ENCODE data around the gene MRRF.
"Not testable (repeated sequence)": the region's sequence is repeated elsewhere in the genome, so short reads cannot be mapped to it uniquely, and the experiment has no call there.

MRRF gene

DNA sequence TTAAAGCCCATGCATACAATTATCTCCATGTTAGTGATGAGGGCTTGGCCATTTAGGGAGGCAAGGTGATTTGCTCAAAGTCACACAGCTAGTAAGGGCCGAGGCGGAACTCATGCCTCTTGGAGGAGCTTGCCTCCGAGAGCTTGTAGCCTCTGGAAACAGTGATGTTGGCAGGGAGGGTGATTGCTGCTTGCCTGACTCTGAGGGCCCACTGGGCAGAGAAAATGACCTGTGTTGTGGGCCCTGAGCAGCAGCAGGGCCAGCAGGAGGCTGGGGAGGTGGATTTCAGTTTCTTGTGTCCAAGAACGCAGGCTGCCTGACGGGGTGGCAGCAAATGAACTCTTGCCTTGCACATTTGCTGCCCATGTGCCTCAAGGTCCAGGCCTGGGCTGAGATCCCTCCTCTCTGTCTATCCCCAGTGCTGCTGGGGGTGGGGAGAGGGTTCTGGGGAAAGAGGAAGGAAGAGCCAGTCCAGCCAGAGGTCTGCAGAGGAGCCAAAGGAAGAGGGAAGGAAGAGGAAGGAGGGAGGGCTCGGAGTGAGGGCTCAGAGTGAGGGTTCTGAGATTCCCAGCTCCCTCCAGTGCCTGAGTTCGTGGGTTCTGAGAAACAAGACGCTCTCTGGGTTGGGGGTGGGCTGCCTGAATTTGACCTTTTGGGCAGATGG, 90.0 kb downstream of the MRRF start:
- DNase-seq (ENCODE audit: low read depth in 2 of 3, low spot score in 2 of 3), result no peak

DNA sequence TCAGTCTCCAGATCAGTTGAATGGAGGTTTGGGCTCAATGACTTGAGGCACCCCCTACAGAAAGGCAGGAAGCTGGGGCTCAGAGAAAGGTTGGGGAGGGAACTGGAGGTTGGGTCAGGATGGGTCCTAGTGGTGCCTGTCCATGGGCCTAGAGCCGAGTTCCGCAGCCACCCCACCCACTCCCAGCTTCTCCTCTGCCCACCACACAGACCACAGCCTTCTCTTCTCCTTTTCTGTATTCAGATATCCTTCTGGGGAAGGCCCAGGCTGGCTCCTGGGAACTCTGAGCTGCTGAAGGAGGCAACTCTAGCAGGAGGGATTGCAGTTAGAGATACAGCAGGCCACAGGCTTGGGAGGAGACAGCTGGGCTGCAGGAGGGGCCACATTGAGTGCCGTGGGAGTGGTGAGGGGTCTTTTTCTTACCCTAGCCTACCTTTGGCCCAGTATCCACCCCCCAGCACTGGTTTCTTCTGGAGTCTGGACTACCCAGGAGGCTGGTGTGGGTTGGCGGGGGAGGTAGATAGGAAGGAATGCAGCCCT, 90.7 kb downstream of the MRRF start:
- no peak for DNase-seq (ENCODE audit: low read depth in 2 of 3, low spot score in 2 of 3)

- DNase-seq (ENCODE audit: low read depth in 2 of 3, low spot score in 2 of 3), result no peak
Measured at GRCh38 chr9:122356627-122357026, 91.9 kb downstream of the MRRF start.

- no peak for DNase-seq (ENCODE audit: low read depth in 2 of 3, low spot score in 2 of 3)
Measured at GRCh38 chr9:122360891-122361290, 96.2 kb downstream of the MRRF start.

- not testable (repeated sequence) for DNase-seq (ENCODE audit: low read depth in 2 of 3, low spot score in 2 of 3)
Measured at GRCh38 chr9:122363131-122363530, 98.4 kb downstream of the MRRF start.

DNA sequence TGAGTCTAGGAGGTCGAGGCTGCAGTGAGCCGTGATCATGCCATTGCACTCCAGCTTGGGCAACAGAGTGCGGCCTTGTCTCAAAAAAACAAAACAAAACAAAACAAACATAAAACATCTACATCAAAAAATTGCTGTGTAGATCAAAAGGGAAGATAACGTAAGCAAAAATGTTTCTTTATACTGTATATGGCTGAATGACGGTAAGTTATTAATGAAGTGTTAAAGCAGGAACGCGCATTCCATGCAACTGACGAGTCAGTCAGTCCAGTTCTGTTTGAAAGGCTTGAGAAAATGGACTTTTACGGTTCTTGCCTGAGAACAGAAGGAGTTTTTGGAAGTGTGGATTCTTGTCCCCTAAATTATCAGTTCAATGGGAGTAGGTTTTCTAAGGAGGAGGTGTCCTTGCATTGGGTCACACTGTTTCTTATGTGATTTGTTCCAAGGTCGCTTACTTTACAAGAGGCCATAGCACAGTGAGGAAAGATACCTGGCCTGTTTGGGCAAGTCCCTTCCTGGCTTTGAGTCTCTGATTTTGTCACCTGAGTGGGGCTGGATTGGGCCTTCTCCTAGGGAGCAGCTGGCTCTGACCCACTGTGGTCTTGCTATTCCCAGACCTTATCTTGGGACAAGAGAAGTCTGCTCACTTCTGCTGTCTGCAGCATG, 99.6 kb downstream of the MRRF start:
- no peak for DNase-seq (ENCODE audit: low read depth in 2 of 3, low spot score in 2 of 3)

DNA sequence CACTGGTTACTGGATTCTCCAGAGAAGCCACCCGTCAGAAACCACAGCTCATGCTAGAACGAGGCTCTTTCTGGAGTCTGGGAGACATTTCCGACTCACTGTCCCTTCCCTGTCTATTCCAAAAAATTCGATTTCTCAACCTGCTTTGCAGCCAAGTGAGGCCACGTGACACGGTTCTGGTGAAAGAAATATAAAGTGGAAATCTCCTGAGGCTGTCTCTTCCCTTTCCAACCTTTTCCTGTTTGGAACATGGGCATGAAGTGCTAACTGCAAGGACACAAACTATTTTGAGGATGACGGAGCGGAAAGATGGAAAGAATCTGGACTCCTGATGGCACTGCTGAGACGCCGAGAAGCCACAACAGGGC, 100.1 kb downstream of the MRRF start:
- DNase-seq (ENCODE audit: low read depth in 2 of 3, low spot score in 2 of 3), result no peak

DNA sequence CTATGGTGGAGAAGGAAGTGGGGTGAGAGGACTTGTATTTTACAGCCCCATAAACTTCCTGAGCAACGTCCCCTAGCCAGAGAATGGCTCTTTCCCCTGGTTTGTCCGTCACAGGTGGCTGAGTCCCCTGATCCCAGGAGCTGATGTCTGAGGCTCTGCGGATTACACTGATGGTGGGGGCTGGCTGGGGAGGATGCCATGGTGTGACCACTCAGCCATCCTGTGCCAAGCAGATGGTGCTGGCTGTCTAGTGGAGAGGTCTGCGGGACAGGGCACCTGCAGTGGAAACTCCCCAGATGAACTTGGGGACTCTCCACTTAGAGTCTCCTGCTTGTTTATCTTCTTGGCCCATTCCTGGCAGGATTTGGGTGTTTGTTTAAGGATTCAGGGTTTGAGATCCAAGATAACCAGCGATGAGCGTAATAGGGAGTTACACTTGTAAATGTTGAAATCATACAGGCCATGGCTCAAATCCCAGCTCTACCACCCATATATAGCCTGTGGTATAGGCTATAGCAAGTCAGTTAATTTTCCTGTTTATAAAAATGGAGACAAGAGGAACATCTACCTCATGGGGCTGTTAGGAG, 101.5 kb downstream of the MRRF start:
- DNase-seq (ENCODE audit: low read depth in 2 of 3, low spot score in 2 of 3), result no peak

- no peak for DNase-seq (ENCODE audit: low read depth in 2 of 3, low spot score in 2 of 3)
Measured at GRCh38 chr9:122367065-122367464, 102.4 kb downstream of the MRRF start.

GRCh38 chr9:122367774-122368460, 103.2 kb downstream of the MRRF start:
- DNase-seq (ENCODE audit: low read depth in 2 of 3, low spot score in 2 of 3), result no peak

DNA sequence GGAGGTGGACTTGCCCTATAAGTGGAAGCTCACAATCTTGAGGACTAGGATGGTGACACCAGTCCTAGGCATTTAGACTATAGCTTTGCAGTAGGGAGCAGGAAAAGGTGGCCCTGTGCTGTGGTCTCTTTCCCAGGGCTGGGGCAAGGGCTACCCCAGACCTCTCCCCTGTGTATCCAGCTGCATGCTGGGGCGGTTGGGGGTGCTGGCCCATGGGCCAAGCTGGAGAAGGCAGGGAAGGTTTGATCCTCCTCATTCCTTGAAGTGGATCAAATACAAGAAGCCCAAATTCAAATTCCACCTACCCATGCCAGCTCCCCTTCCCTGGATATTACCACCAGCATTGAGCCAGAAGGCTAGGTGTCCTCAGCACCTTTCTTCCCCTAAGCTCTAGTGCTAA, 104.0 kb downstream of the MRRF start:
- no peak for DNase-seq (ENCODE audit: low read depth in 2 of 3, low spot score in 2 of 3)

GRCh38 chr9:122370303-122370702, 105.6 kb downstream of the MRRF start:
- DNase-seq (ENCODE audit: low read depth in 2 of 3, low spot score in 2 of 3), result no peak

DNA sequence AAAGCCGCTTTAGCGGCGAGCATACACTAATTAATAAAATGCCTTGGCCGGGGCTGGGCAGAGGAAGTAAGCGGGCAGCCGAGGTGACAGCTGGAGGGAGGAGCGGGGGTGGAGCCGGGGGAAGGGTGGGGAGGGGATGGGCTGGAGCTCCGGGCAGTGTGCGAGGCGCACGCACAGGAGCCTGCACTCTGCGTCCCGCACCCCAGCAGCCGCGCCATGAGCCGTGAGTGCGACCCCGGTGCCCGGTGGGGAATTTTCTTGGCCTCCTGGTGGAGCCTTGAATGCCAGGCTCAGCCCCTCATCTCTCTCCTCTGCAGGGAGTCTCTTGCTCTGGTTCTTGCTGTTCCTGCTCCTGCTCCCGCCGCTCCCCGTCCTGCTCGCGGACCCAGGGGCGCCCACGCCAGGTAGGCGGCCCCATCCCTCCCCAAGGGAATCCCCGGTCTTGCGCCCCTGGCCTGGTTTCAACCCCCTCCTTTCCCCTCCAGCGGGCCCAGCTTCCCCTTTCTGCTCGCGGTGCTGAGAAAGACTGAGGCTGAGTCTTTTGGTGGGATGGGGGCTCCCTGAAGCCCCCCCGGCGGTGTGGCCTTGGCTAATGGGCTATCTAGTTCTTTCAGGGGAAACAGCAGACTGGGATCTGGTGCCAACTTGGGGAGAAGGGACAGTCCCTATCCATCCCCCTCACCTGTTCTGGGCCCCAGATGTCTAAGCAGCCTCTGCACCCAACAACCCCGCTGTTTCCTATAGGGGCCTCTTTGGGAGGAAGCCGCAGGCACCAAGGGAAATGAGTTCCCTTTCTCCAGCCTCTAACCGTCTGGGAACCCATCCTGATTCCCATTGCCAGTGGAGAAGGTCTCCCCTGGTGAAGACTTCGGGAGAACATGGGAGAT, 106.4 kb downstream of the MRRF start, which contains the start of gene PTGS1:
Gene PTGS1 (plus strand): TSS at position 156 of the 887 bp plus-strand sequence. CDS start 61 bp downstream, at position 217.
- DNase-seq (ENCODE audit: low read depth in 2 of 3, low spot score in 2 of 3), result no peak

GRCh38 chr9:122371846-122372245, 107.2 kb downstream of the MRRF start:
- DNase-seq (ENCODE audit: low read depth in 2 of 3, low spot score in 2 of 3), result no peak

DNA sequence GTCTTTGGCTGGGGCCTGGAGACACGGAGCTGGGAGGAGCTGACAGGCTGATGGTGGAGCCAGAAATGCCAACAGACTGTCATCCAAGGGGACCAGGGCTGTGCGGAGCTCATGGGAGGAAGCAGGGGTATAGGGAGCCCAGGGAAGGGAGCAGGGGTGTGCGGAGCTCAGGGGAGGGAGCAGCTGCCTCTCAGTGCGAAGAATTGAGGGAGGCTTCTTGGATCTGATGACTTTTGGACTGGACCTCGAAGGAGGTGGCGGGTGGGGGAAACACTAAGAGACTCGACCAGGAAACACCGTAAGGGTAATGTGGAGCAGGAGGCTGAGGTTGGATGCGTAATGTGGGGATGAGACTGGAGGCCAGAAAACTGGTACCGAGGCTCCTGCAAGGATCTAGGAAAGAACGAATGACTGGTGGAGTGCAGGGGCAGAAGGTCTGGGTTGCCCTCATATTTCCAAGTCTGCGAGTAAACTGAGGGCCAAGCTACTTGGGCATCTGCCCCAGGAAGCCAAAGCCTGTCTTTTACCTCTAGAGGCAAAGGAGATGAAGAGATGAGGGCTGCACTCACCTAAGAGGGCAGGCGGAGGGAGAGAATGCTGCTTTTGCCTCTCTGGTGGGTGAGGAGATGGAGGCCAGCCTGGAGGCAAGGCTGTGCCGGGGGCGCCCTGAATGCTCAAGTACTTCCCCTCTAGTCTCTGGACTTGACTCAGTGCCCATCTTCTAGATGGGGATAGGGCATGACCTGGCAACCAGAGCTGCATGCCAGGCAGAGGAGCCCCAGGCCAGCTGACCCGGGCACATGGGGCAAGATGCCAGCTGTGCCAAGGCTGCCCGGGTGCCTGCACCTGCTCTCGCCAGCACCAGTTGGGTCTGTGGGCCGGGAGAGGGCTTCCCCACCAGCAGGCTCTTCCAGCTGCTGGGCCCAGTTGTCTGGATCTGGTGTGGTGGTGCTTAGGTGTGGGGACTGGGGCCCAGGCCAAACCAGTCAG, 108.5 kb downstream of the MRRF start:
- DNase-seq (ENCODE audit: low read depth in 2 of 3, low spot score in 2 of 3), result no peak

DNA sequence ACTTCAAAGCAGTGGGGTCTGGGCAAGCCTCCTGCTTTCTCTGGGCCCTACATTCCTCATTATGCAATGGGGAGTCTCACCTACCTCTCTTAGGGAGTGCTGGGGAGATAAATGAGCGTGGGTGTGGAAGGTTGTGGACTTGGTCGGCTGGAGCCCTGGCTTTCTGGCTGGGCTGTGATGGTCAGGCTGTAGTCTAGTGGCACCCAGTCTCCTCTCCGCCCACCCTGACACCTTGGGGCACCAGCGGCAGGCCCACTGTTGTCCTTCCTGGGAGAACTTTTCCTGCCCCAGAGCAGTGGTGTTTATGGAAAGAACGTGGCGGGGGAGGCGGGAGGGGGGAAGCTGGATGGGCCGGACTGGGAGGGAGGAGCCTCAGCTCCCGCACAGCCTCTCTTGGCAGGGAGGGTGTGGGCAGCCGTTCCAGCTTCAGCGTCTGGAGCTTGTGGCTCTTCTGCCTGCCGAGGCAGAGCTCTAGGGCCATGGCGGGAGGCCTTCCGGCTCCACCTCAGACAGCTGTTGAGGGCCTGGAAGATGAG, 110.3 kb downstream of the MRRF start:
- no peak for DNase-seq (ENCODE audit: low read depth in 2 of 3, low spot score in 2 of 3)

GRCh38 chr9:122376796-122377195, 112.1 kb downstream of the MRRF start:
- no peak for DNase-seq (ENCODE audit: low read depth in 2 of 3, low spot score in 2 of 3)

DNA sequence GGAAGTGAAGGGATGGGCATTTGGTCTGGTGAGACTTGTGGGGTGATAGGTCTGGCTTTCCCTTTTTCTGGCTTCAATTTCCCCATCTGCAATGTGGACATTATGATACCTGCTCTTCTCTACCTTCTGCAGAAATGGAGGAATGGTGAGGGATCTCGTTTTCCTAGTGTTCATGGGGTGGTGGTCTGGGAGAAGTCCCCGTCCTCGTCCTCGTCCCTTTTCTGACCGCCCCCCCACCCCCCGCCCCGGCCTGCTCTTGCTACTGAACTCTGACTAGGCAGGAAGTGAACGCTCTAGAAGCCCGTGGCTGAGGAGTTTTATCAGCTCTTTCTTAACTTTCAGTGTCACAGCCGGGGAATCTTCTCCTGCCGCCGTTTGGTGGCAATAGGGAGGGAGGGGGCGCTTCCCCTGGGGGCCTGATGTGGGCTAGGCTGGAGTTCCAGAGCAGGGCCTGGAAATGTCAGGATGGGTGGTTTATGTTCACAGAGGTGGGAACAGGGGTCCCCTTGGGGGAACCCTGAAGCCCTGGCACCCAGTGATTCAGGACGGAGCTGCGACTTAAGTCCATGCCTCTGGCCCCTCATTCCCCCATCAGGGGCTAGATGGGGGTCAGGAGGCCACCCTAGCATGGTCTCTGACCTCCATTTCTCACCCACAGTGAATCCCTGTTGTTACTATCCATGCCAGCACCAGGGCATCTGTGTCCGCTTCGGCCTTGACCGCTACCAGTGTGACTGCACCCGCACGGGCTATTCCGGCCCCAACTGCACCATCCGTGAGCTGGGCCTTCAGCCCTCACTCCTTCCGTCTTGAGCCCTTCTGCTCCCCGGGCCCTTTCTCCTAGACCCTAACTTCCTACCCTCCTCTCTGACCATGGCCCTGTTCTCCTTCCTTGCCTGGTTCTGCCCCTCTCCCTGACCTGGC, 112.8 kb downstream of the MRRF start:
- no peak for DNase-seq (ENCODE audit: low read depth in 2 of 3, low spot score in 2 of 3)

Measured in activated CD8-positive, alpha-beta memory T cell treated with anti-CD3 and anti-CD28 coated beads for 48 hours (primary cell).